ENCODE results near the gene PHACTR1.

Gene PHACTR1

DNA sequence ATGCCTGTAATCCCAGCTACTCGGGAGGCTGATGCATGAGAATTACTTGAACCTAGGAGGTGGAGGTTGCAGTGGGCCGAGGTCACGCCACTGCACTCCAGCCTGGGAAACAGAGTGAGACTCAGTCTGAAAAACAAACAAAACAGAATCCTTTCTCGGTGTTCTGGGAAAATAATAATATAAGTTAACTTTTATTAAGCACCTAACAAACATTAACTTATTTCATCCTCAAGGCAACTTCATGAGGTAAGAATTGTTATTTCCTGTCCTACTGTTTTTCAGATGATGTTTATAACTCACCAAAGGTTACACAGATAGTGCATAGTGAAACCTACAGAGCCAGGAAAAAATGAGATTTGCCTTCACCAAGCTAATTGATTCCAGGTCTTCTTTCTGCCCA lies 221.4 kb downstream of the PHACTR1 start:
- Histone ChIP-seq H3K4me3 (ENCODE audit: insufficient read depth in 1 of 2, low read depth in 1 of 2, low read length in 2 of 2) (no peak overlapping the region), H2BK15ac (ENCODE audit: low read depth, poor library complexity, severe bottlenecking) (no peak overlapping the region), H3K9me3 (ENCODE audit: control insufficient read depth, low read length) (no peaks in the 10 kb centered on the region), H3K27ac (ENCODE audit: low read length, poor library complexity, severe bottlenecking) (peak overlapping the region; percentile 43), H4K91ac (ENCODE audit: low read length) (no peak overlapping the region), H2BK5ac (ENCODE audit: low read depth, low read length, poor library complexity, severe bottlenecking) (no peak overlapping the region), H3K14ac (ENCODE audit: low read length in 2 of 2) (no peak overlapping the region), H2BK12ac (ENCODE audit: low read length in 2 of 2) (no peak overlapping the region), H3K18ac (ENCODE audit: low read depth in 1 of 2, low read length in 2 of 2) (peak overlapping the region in 1 of 2 experiments; percentile 19), H2AFZ (ENCODE audit: low read depth, low read length) (no peak overlapping the region), H3K36me3 (ENCODE audit: control insufficient read depth in 1 of 2, insufficient read depth in 2 of 2, low read depth in 1 of 2, low read length in 2 of 2) (no peaks in the 10 kb centered on the region), H2BK120ac (ENCODE audit: low read depth, low read length) (no peak overlapping the region), H3K27me3 (ENCODE audit: control insufficient read depth in 1 of 2, insufficient read depth in 1 of 2, low read length in 2 of 2) (no peaks in the 10 kb centered on the region), H3K4me1 (ENCODE audit: control insufficient read depth, insufficient read depth, low read depth, low read length) (peaks cover 7% of the 10 kb centered on the region), H3K4ac (ENCODE audit: low read depth in 1 of 2, low read length in 2 of 2) (no peak overlapping the region), H3K4me2 (ENCODE audit: low read length, poor library complexity, severe bottlenecking) (no peak overlapping the region), H3K23ac (ENCODE audit: low read length in 2 of 2) (no peak overlapping the region), H2AK5ac (ENCODE audit: low read length, severe bottlenecking) (no peak overlapping the region), H3K9ac (ENCODE audit: low read length) (no peak overlapping the region), H3K79me1 (replicated peaks; ENCODE audit: low read length, poor library complexity, severe bottlenecking) (no peaks in the 10 kb centered on the region), H4K8ac (ENCODE audit: low read length) (no peak overlapping the region)
- no peak for DNase-seq
- WGBS, result 94% methylated on average over 1 of the region's 4 CpGs

DNA sequence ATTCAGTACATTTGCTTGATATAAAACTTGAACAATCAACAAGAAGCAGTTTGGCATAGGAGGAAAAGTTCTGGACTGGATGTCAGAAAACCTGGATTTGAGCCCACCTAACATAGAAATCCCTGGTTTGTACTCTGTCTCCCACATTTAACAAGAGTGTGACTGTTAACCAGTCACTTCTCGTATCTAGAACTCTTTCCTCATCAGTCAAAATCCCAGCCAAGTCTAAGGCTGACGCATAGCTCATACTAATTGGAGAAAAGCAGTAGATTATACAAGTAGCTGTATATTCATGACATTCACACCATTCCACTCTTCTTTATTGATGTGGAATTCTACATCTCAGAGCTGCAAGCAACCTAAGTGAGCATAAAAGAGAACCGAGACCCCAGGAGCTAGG lies 222.7 kb downstream of the PHACTR1 start:
- no peak overlapping the region for H3K4ac ChIP-seq (ENCODE audit: low read depth in 1 of 2, low read length in 2 of 2)
- no peak overlapping the region for H2BK120ac ChIP-seq (ENCODE audit: low read depth, low read length)
- no peak overlapping the region for H2AFZ ChIP-seq (ENCODE audit: low read depth, low read length)
- peaks cover 7% of the 10 kb centered on the region for H3K4me1 ChIP-seq (ENCODE audit: control insufficient read depth, insufficient read depth, low read depth, low read length)
- H2BK15ac ChIP-seq (ENCODE audit: low read depth, poor library complexity, severe bottlenecking), result no peak overlapping the region
- H2AK5ac ChIP-seq (ENCODE audit: low read length, severe bottlenecking), result no peak overlapping the region
- no peak overlapping the region for H4K91ac ChIP-seq (ENCODE audit: low read length)
- H3K27me3 ChIP-seq (ENCODE audit: control insufficient read depth in 1 of 2, insufficient read depth in 1 of 2, low read length in 2 of 2), result no peaks in the 10 kb centered on the region
- H3K9me3 ChIP-seq (ENCODE audit: control insufficient read depth, low read length), result no peaks in the 10 kb centered on the region
- no peak overlapping the region for H3K18ac ChIP-seq (ENCODE audit: low read depth in 1 of 2, low read length in 2 of 2)
- no peak overlapping the region for H4K8ac ChIP-seq (ENCODE audit: low read length)
- 78% methylated on average over 1 of the region's 3 CpGs for WGBS
- H3K4me2 ChIP-seq (ENCODE audit: low read length, poor library complexity, severe bottlenecking), result no peak overlapping the region
- no peak overlapping the region for H3K27ac ChIP-seq (ENCODE audit: low read length, poor library complexity, severe bottlenecking)
- H3K36me3 ChIP-seq (ENCODE audit: control insufficient read depth in 1 of 2, insufficient read depth in 2 of 2, low read depth in 1 of 2, low read length in 2 of 2), result no peaks in the 10 kb centered on the region
- H3K14ac ChIP-seq (ENCODE audit: low read length in 2 of 2), result no peak overlapping the region
- no peaks in the 10 kb centered on the region for H3K79me1 ChIP-seq (replicated peaks; ENCODE audit: low read length, poor library complexity, severe bottlenecking)
- H3K23ac ChIP-seq (ENCODE audit: low read length in 2 of 2), result no peak overlapping the region
- H3K4me3 ChIP-seq (ENCODE audit: insufficient read depth in 1 of 2, low read depth in 1 of 2, low read length in 2 of 2), result no peak overlapping the region
- no peak overlapping the region for H2BK12ac ChIP-seq (ENCODE audit: low read length in 2 of 2)
- H2BK5ac ChIP-seq (ENCODE audit: low read depth, low read length, poor library complexity, severe bottlenecking), result no peak overlapping the region
- H3K9ac ChIP-seq (ENCODE audit: low read length), result no peak overlapping the region
- no peak for DNase-seq

DNA sequence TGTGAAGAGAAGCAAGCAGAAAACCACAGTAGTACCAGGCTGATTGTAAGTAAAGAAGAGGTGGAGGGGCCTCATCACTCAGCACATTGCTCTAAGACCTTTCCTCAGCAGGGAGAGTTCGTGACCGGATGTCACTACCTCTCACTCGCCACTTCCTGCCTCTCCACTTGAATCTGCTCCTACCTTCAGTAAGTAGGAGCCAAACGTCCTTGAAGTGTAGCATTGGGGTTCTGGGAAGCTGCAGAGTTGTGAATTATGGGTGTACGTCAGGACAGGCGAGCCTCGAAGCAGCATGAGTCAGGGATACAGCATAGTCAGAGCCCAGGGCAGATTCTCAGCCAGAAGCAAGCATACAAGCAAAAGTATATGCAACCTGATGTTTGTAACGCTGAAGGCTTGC lies 224.9 kb downstream of the PHACTR1 start:
- Histone ChIP-seq H2BK120ac (ENCODE audit: low read depth, low read length) (no peak overlapping the region), H2BK5ac (ENCODE audit: low read depth, low read length, poor library complexity, severe bottlenecking) (no peak overlapping the region), H3K9ac (ENCODE audit: low read length) (no peak overlapping the region), H3K23ac (ENCODE audit: low read length in 2 of 2) (no peak overlapping the region), H3K27me3 (ENCODE audit: control insufficient read depth in 1 of 2, insufficient read depth in 1 of 2, low read length in 2 of 2) (no peaks in the 10 kb centered on the region), H3K36me3 (ENCODE audit: control insufficient read depth in 1 of 2, insufficient read depth in 2 of 2, low read depth in 1 of 2, low read length in 2 of 2) (no peaks in the 10 kb centered on the region), H2BK15ac (ENCODE audit: low read depth, poor library complexity, severe bottlenecking) (no peak overlapping the region), H3K4me3 (ENCODE audit: insufficient read depth in 1 of 2, low read depth in 1 of 2, low read length in 2 of 2) (no peak overlapping the region), H3K4me2 (ENCODE audit: low read length, poor library complexity, severe bottlenecking) (no peak overlapping the region), H3K9me3 (ENCODE audit: control insufficient read depth, low read length) (no peaks in the 10 kb centered on the region), H2AK5ac (ENCODE audit: low read length, severe bottlenecking) (no peak overlapping the region), H2BK12ac (ENCODE audit: low read length in 2 of 2) (no peak overlapping the region), H4K91ac (ENCODE audit: low read length) (peak overlapping the region; percentile 11), H3K27ac (ENCODE audit: low read length, poor library complexity, severe bottlenecking) (no peak overlapping the region), H4K8ac (ENCODE audit: low read length) (no peak overlapping the region), H3K14ac (ENCODE audit: low read length in 2 of 2) (no peak overlapping the region), H3K4ac (ENCODE audit: low read depth in 1 of 2, low read length in 2 of 2) (no peak overlapping the region), H3K4me1 (ENCODE audit: control insufficient read depth, insufficient read depth, low read depth, low read length) (peaks cover 7% of the 10 kb centered on the region), H3K18ac (ENCODE audit: low read depth in 1 of 2, low read length in 2 of 2) (no peak overlapping the region), H2AFZ (ENCODE audit: low read depth, low read length) (no peak overlapping the region), H3K79me1 (replicated peaks; ENCODE audit: low read length, poor library complexity, severe bottlenecking) (no peaks in the 10 kb centered on the region)
- WGBS, result 39% methylated on average over 6 of the region's 8 CpGs
- peak; percentile 73 for DNase-seq

DNA sequence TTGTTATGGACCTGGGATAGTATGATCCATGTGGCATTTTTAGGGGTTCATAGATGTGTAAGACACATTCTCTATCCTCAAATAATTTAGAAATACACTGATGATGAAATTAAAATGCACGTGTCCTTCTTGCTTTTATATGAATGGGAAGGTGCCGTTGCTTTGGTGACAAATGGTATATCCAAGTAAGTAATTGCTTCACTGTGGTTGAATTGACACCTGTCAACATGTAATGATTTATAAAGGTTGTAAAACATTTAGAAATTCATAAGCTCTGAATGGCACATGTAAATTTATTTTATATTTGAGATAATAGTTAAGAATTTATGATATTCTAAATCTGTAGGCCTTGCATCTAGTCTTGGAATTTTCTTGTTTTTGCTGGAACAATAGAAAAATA lies 227.0 kb downstream of the PHACTR1 start:
- H3K4me1 ChIP-seq (ENCODE audit: control insufficient read depth, insufficient read depth, low read depth, low read length), result peaks cover 3% of the 10 kb centered on the region
- no peak overlapping the region for H2BK15ac ChIP-seq (ENCODE audit: low read depth, poor library complexity, severe bottlenecking)
- H4K91ac ChIP-seq (ENCODE audit: low read length), result no peak overlapping the region
- H3K79me1 ChIP-seq (replicated peaks; ENCODE audit: low read length, poor library complexity, severe bottlenecking), result no peaks in the 10 kb centered on the region
- no peak overlapping the region for H4K8ac ChIP-seq (ENCODE audit: low read length)
- no peak overlapping the region for H2AFZ ChIP-seq (ENCODE audit: low read depth, low read length)
- H2BK12ac ChIP-seq (ENCODE audit: low read length in 2 of 2), result no peak overlapping the region
- no peak overlapping the region for H3K4me2 ChIP-seq (ENCODE audit: low read length, poor library complexity, severe bottlenecking)
- no peak overlapping the region for H3K4ac ChIP-seq (ENCODE audit: low read depth in 1 of 2, low read length in 2 of 2)
- no peak overlapping the region for H3K14ac ChIP-seq (ENCODE audit: low read length in 2 of 2)
- DNase-seq, result no peak
- H3K27me3 ChIP-seq (ENCODE audit: control insufficient read depth in 1 of 2, insufficient read depth in 1 of 2, low read length in 2 of 2), result no peaks in the 10 kb centered on the region
- no peaks in the 10 kb centered on the region for H3K9me3 ChIP-seq (ENCODE audit: control insufficient read depth, low read length)
- no peak overlapping the region for H3K4me3 ChIP-seq (ENCODE audit: insufficient read depth in 1 of 2, low read depth in 1 of 2, low read length in 2 of 2)
- H3K9ac ChIP-seq (ENCODE audit: low read length), result no peak overlapping the region
- no peak overlapping the region for H2BK120ac ChIP-seq (ENCODE audit: low read depth, low read length)
- WGBS, result 74% methylated on average over 2 of the region's 2 CpGs
- H3K36me3 ChIP-seq (ENCODE audit: control insufficient read depth in 1 of 2, insufficient read depth in 2 of 2, low read depth in 1 of 2, low read length in 2 of 2), result no peaks in the 10 kb centered on the region
- H3K27ac ChIP-seq (ENCODE audit: low read length, poor library complexity, severe bottlenecking), result no peak overlapping the region
- H3K18ac ChIP-seq (ENCODE audit: low read depth in 1 of 2, low read length in 2 of 2), result no peak overlapping the region
- H2BK5ac ChIP-seq (ENCODE audit: low read depth, low read length, poor library complexity, severe bottlenecking), result no peak overlapping the region
- no peak overlapping the region for H2AK5ac ChIP-seq (ENCODE audit: low read length, severe bottlenecking)
- H3K23ac ChIP-seq (ENCODE audit: low read length in 2 of 2), result no peak overlapping the region

All from mesenchymal stem cell (in vitro differentiated cells and primary cell).